PC-9 (cell line): Measurements from ENCODE around the gene SIK3. TPM values are rescaled to one million over a fixed set of nuclear protein-coding genes. Genes with fewer than 3 reads are reported as not detected.

Experiments
- BruUV-seq: library from RNA; stranded (reverse); fragments of 400-500 nt; replicated peaks from 2 replicates; lab custom pipeline; 2021; lab: Mats Ljungman, UMichigan
- CTCF ChIA-PET: fragments of 300-600 bp; sonication (Branson Sonifier 250); formaldehyde crosslinking; loops from one replicate; lab custom pipeline; 2022; ENCODE audit warnings: antibody characterized with exemption; lab: Charles Lee
- POLR2A ChIA-PET: fragments of 300-600 bp; sonication (Branson Sonifier 250); formaldehyde crosslinking; loops from one replicate; lab custom pipeline; 2022; ENCODE audit warnings: antibody characterized with exemption; ENCODE audit not compliant: unreplicated experiment; lab: Charles Lee
- DNase-seq, 2 experiments: peaks; one replicate each; pipeline versions ENCODE4 v3.0.0 to v3.0.0-alpha.2; 2015 to 2022; ENCODE audit warnings: mixed read lengths in 1 of 2
- H2AFZ ChIP-seq: fragments of 200-600 bp; sonication (generic); 2 replicates; pipeline ENCODE4 v1.8.1; 2017; ENCODE audit warnings: antibody characterized with exemption
- H3F3A ChIP-seq: fragments of 200-600 bp; sonication (generic); 2 replicates; pipeline ENCODE4 v1.8.1; 2017; ENCODE audit warnings: antibody characterized with exemption, mild to moderate bottlenecking, low read depth; ENCODE audit not compliant: insufficient read depth
- H3K27ac ChIP-seq: fragments of 200-600 bp; sonication (generic); 2 replicates; pipeline ENCODE4 v1.6.1; 2016; ENCODE audit warnings: mixed run types
- H3K27me3 ChIP-seq: fragments of 200-600 bp; sonication (generic); 2 replicates; pipeline ENCODE4 v1.6.1; 2016; ENCODE audit warnings: low read depth, mixed run types; ENCODE audit not compliant: insufficient read depth
- H3K36me3 ChIP-seq: fragments of 200-600 bp; sonication (generic); 2 replicates; pipeline ENCODE4 v1.6.1; 2016; ENCODE audit warnings: low read depth, mixed run types
- H3K4me1 ChIP-seq: fragments of 200-600 bp; sonication (generic); replicated peaks from 2 replicates; pipeline ENCODE4 v1.6.1; 2016; ENCODE audit warnings: mixed run types; ENCODE audit not compliant: insufficient read depth
- H3K4me2 ChIP-seq: fragments of 200-600 bp; sonication (generic); 2 replicates; pipeline ENCODE4 v1.6.1; 2017; ENCODE audit warnings: mixed run types
- H3K4me3 ChIP-seq: fragments of 200-600 bp; sonication (generic); 2 replicates; pipeline ENCODE4 v1.6.1; 2016; ENCODE audit warnings: mixed run types
- H3K79me2 ChIP-seq: fragments of 200-600 bp; sonication (generic); 2 replicates; pipeline ENCODE4 v1.6.1; 2017; ENCODE audit warnings: low read depth, mixed run types
- H3K9me2 ChIP-seq: fragments of 200-600 bp; sonication (generic); 2 replicates; pipeline ENCODE4 v1.8.1; 2017; ENCODE audit warnings: mild to moderate bottlenecking; ENCODE audit not compliant: insufficient read depth
- H3K9me3 ChIP-seq: fragments of 200-600 bp; sonication (generic); 2 replicates; pipeline ENCODE4 v1.8.1; 2016; ENCODE audit warnings: low read depth; ENCODE audit not compliant: insufficient read depth
- H4K20me1 ChIP-seq: fragments of 200-600 bp; sonication (generic); 2 replicates; pipeline ENCODE4 v1.8.1; 2017; ENCODE audit not compliant: insufficient read depth
- CTCF ChIP-seq: fragments of 200-600 bp; sonication (generic); conservative IDR thresholded peaks from 2 replicates; pipeline ENCODE4 v1.6.1; 2017; ENCODE audit warnings: mixed run types, antibody characterized with exemption, mild to moderate bottlenecking, moderate library complexity
- EZH2 ChIP-seq: fragments of 200-600 bp; sonication (generic); IDR thresholded peaks from 2 replicates; pipeline ENCODE4 v1.8.0; 2017; ENCODE audit warnings: antibody characterized with exemption, low read depth
- intact Hi-C: fragments of 100-400 bp; cut with micrococcal nuclease; formaldehyde crosslinking; loops from one replicate; pipeline ENCODE4 v1.10.0; 2022; ENCODE audit not compliant: unreplicated experiment
- total RNA-seq: library from RNA; stranded (reverse); gene quantifications from 2 replicates; pipeline ENCODE4 v1.2.3, GENCODE V29; 2021

SIK3 gene
- total RNA-seq, 1 experiment from 2014 or later, result 30.2 TPM

- Histone ChIP-seq H4K20me1 (no peaks in the 10 kb centered on the region), H2AFZ (no peak overlapping the region), H3K4me2 (no peak overlapping the region), H3F3A (peaks cover 23% of the 10 kb centered on the region; the same call in 1 of the 2 replicates), H3K36me3 (no peaks in the 10 kb centered on the region), H3K27ac (no peak overlapping the region), H3K79me2 (no peaks in the 10 kb centered on the region), H3K4me3 (no peak overlapping the region), H3K27me3 (no peaks in the 10 kb centered on the region), H3K9me2 (no peaks in the 10 kb centered on the region), H3K9me3 (no peaks in the 10 kb centered on the region), H3K4me1 (peaks cover 18% of the 10 kb centered on the region)
- TF ChIP-seq EZH2 (no peak), CTCF (no peak)
- BruUV-seq, result no TSS peak
- intact Hi-C loops, result no loop called here
- DNase-seq, result peak in 1 of 2 experiments; percentile 75
- ChIA-PET CTCF (no interaction called here), POLR2A (interaction anchor here (0.6 kb wide), 1 partner anchor 326 kb away, joined by 5 read pairs; no protein-coding TSS in a partner anchor)
Measured at GRCh38 chr11:116853461-116854073, 244.7 kb downstream of the SIK3 start.

GRCh38 chr11:116852261-116853031, 245.8 kb downstream of the SIK3 start:
- Histone ChIP-seq H3K27ac (no peak overlapping the region), H2AFZ (no peak overlapping the region), H3K4me1 (peaks cover 18% of the 10 kb centered on the region), H3K79me2 (no peaks in the 10 kb centered on the region), H3K4me3 (no peak overlapping the region), H3K9me2 (no peaks in the 10 kb centered on the region), H3K36me3 (no peaks in the 10 kb centered on the region), H4K20me1 (no peaks in the 10 kb centered on the region), H3K27me3 (no peaks in the 10 kb centered on the region), H3F3A (peaks cover 23% of the 10 kb centered on the region; the same call in 1 of the 2 replicates), H3K4me2 (0 out of 2 replicates have a peak overlapping the region, but pooled peaks have one; percentile 0), H3K9me3 (no peaks in the 10 kb centered on the region)
- intact Hi-C loops, result no loop called here
- BruUV-seq, result no TSS peak
- TF ChIP-seq EZH2 (no peak), CTCF (no peak)
- ChIA-PET CTCF (no interaction called here), POLR2A (no interaction called here)
- peak in 1 of 2 experiments; percentile 62 for DNase-seq

- CTCF ChIA-PET, result no interaction called here
- Histone ChIP-seq H3K36me3 (peaks cover 4% of the 10 kb centered on the region; the same call in 1 of the 2 replicates), H3K9me3 (no peaks in the 10 kb centered on the region), H3K4me3 (no peak overlapping the region), H3K9me2 (no peaks in the 10 kb centered on the region), H4K20me1 (no peaks in the 10 kb centered on the region), H3F3A (peaks cover 23% of the 10 kb centered on the region; the same call in 1 of the 2 replicates), H3K79me2 (no peaks in the 10 kb centered on the region), H3K4me1 (peaks cover 18% of the 10 kb centered on the region), H3K27ac (no peak overlapping the region), H3K27me3 (no peaks in the 10 kb centered on the region), H3K4me2 (no peak overlapping the region), H2AFZ (no peak overlapping the region)
- TF ChIP-seq CTCF, result no peak
- TF ChIP-seq EZH2, result no peak
- BruUV-seq, result no TSS peak
- DNase-seq, result no peak
- POLR2A ChIA-PET, result no interaction called here
- intact Hi-C loops, result no loop called here
Measured at GRCh38 chr11:116851626-116852025, 246.6 kb downstream of the SIK3 start.
